Stimulated activated naive B cell treated with anti-CD40 and anti-IgM and Interleukin-4, amounts not matched to agents 10 μg/mL and 1 μg/mL and 100 μg/mL, for 72 hours (primary cell): Measurements from ENCODE around the gene CHD6.

Experiments
- ATAC-seq, 2 donors: fragments of 150-1000 bp; cut with Tn5 transposase; replicated peaks; 2 replicates each; pipeline ENCODE4 v1.10.0; 2021; ENCODE audit warnings: moderate library complexity in 1 of 2
- DNase-seq: peaks from one replicate; pipeline ENCODE4 v3.0.0; 2021
- H3K27ac Mint-ChIP-seq: one replicate; pipeline ENCODE4 v1.8.0; 2022; ENCODE audit warnings: mild to moderate bottlenecking, mixed read lengths
- H3K27me3 Mint-ChIP-seq, 2 donors: one replicate each; pipeline ENCODE4 v1.8.0; 2022; ENCODE audit warnings: mixed read lengths in 2 of 2
- H3K36me3 Mint-ChIP-seq, 2 donors: one replicate each; pipeline ENCODE4 v1.8.0; 2022; ENCODE audit warnings: mixed read lengths in 2 of 2, mild to moderate bottlenecking in 1 of 2
- H3K4me1 Mint-ChIP-seq, 2 donors: one replicate each; pipeline ENCODE4 v1.8.0; 2022; ENCODE audit warnings: mixed read lengths in 2 of 2, mild to moderate bottlenecking in 1 of 2
- H3K4me3 Mint-ChIP-seq, 2 donors: one replicate each; pipeline ENCODE4 v1.8.0; 2022; ENCODE audit warnings: mild to moderate bottlenecking in 2 of 2, mixed read lengths in 2 of 2, moderate library complexity in 1 of 2
- H3K9me3 Mint-ChIP-seq, 2 donors: one replicate each; pipeline ENCODE4 v1.8.0; 2022; ENCODE audit warnings: mixed read lengths in 2 of 2, mild to moderate bottlenecking in 1 of 2

Gene CHD6

GRCh38 chr20:41367393-41367695 lies 250.8 kb downstream of the CHD6 start:
- H3K36me3 Mint-ChIP-seq, result peaks cover 0 to 5% of the 10 kb centered on the region in 2 donors
- peak overlapping the region in 1 of 2 donors; percentile 8 for H3K4me3 Mint-ChIP-seq
- ATAC-seq (no peak), DNase-seq (no peak)
- peaks cover 4 to 6% of the 10 kb centered on the region in 2 donors for H3K9me3 Mint-ChIP-seq
- H3K27ac Mint-ChIP-seq, result no peak overlapping the region
- peaks cover 7 to 8% of the 10 kb centered on the region in 2 donors for H3K4me1 Mint-ChIP-seq
- peaks cover 51 to 53% of the 10 kb centered on the region in 2 donors for H3K27me3 Mint-ChIP-seq

DNA sequence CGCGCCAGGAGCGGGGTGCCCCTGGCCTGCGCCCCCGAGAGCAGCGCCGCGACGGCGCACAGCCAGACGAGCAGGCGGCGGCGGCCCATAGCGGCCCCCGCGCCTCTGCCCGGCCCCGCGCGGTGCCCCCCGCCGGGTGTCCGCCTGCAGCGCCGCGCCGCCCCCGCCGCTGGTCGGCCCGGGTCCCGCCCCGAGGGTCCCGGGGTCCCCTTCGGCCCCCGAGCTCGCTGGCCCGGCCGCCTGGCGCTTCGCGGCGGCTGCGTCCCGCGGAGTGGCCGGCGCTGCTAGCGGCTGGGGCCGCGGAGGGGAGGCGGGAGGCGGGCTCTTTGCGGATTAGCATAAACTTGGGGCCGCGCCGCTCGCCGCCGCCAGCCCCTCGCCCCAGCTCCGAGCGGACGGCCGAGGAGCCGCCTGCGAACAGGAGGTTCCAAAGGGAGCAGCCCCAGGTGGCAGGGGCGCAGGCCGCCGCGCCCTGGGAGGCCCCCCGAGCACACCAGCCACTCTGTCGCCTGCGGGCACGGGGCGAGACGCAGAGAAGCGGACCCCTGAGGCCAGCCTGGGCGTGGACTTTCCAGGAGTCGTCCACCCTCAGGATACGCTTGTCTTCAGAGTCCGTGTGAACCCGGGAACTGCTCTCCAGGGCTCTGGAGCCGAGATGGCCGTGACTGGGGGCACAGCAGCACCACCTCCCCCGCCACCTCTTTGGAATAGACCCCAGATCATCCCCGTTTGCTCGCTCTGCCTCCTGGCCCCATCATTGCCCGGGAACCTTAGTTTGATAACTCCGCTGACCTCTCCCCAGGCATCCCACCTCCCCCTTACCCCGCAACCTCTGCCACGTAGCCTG lies 251.4 kb downstream of the CHD6 start, which contains the start of gene EMILIN3:
TSS of gene EMILIN3 (minus strand) at position 273 of the 847 bp plus-strand sequence. CDS start at position 89, 184 bp downstream.
- no peak for ATAC-seq
- H3K4me1 Mint-ChIP-seq, result peaks cover 7 to 8% of the 10 kb centered on the region in 2 donors
- H3K4me3 Mint-ChIP-seq, result peak within 1 kb of the TSS in 1 of 2 donors; percentile 8
- no peak for DNase-seq
- peaks cover 0 to 5% of the 10 kb centered on the region in 2 donors for H3K36me3 Mint-ChIP-seq
- H3K27me3 Mint-ChIP-seq, result peaks cover 46 to 53% of the 10 kb centered on the region in 2 donors
- peaks cover 4 to 6% of the 10 kb centered on the region in 2 donors for H3K9me3 Mint-ChIP-seq
- H3K27ac Mint-ChIP-seq, result no peak within 1 kb of the TSS

DNA sequence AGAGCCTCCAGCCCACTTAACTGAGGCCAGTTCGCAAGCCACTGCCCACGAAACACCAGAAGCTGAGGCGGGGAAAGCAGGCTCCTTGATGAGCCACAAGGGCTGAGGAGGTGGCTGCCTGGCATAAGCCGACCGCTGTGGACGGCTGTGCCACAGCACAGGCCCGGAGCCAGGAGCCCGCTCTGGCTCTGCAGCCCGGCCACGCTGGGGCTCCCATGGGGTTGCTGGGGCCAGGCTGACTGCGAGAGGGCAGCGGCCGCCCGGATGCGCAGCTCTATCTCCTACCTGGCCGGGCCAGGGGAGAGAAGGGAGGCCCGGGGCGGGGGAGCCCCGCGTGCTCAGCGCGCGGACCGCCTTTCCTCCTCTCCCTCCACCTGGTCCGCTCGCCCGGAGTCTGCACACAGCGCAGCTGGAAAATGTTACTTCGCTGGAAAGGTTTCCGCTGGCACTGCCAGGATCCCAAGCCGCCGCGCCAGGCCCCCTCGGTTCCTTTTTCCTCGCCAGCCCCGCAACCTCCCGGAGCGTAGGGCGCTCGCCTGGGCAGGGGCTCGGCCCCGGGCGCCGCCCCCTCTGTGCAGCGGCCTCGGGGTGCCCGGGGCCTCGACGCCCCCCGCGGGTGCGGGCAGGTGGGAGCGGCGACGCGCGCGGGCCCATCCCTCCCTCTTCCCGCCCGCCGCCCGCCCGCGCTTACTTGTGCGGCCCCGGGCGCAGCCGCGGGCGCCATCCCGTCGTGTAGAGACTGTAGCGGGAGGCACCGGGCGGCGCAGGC lies 252.2 kb downstream of the CHD6 start:
- Mint-ChIP-seq H3K36me3 (peaks cover 0 to under 1% of the 10 kb centered on the region in 2 donors), H3K9me3 (peaks cover 0 to under 1% of the 10 kb centered on the region in 2 donors), H3K27ac (no peak overlapping the region), H3K4me1 (peaks cover 7 to 8% of the 10 kb centered on the region in 2 donors), H3K4me3 (no peak overlapping the region), H3K27me3 (peaks cover 42 to 49% of the 10 kb centered on the region in 2 donors)
- DNase-seq (no peak), ATAC-seq (no peak)

DNA sequence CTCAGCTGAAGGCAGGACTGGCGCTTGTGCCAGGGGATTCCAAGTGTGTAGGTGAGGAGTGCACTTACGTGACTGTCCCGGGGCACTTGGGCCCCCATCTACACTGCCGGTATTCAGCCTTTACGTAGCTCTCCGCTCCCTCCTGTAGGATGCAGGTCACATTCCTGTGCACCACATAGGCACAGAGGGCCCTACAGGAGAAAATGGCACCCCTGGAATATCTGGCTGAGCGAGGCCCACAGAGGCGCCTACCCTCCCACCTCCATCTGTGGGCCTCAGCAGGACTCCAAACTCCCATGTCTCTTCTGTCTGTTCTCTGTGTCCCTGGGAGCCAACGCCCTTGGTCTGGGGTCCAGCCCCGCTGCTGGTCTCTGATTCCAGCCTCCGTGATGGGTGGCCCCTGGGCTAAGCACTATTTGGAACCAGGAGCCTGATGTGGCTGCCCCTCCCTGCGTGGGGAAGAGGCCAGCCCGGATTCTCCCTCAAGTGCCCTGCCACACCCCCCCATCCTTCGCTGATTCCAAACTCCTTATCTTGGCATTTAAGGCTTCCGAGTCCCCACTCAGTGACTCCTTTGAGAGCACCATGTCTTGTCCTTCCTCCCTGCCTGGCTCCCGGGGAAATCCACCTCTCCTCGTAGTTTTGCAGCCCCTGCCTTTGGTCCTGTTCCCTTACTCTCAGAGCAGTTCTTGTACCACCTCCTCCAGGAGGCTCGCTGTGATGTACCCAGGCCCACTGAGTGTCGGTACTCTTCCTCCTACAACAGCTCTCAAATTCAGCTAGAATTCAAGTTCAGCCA lies 253.0 kb downstream of the CHD6 start:
- ATAC-seq (no peak), DNase-seq (no peak)
- H3K4me3 Mint-ChIP-seq, result no peak overlapping the region
- peaks cover 7 to 8% of the 10 kb centered on the region in 2 donors for H3K4me1 Mint-ChIP-seq
- H3K36me3 Mint-ChIP-seq, result no peaks in the 10 kb centered on the region
- no peaks in the 10 kb centered on the region for H3K9me3 Mint-ChIP-seq
- H3K27me3 Mint-ChIP-seq, result peaks cover 41 to 48% of the 10 kb centered on the region in 2 donors
- peak overlapping the region; percentile 39 for H3K27ac Mint-ChIP-seq

- Mint-ChIP-seq H3K4me3 (no peak overlapping the region), H3K4me1 (peaks cover 6 to 7% of the 10 kb centered on the region in 2 donors), H3K27me3 (peaks cover 39 to 45% of the 10 kb centered on the region in 2 donors), H3K27ac (peak overlapping the region; percentile 39), H3K9me3 (no peaks in the 10 kb centered on the region), H3K36me3 (no peaks in the 10 kb centered on the region)
- ATAC-seq (no peak), DNase-seq (no peak)
Measured at GRCh38 chr20:41364236-41364855, 253.8 kb downstream of the CHD6 start.

DNA sequence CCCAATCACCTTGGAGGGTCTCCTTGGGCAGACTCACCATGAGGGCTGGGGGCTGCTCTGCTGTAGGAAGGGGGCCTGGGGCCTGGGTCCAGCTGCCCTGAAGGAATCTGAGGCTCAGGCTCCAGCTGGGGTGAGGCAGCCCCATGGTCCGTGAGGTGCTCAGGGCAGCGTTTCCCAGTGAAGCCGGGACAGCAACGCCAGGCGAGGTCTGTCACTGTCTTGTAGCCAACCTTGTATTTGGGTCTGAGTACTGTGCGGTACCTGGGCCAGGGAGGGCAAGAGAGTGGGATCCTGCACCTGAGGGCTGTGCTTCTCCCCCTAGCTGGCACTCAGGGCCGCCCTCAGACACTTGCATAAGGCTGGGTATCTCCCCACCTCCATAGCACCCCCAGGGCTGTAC lies 254.6 kb downstream of the CHD6 start:
- Mint-ChIP-seq H3K4me1 (peaks cover 6 to 7% of the 10 kb centered on the region in 2 donors), H3K36me3 (no peaks in the 10 kb centered on the region), H3K27me3 (peaks cover 35 to 39% of the 10 kb centered on the region in 2 donors), H3K9me3 (no peaks in the 10 kb centered on the region), H3K4me3 (no peak overlapping the region), H3K27ac (no peak overlapping the region)
- no peak for ATAC-seq
- no peak for DNase-seq

- no peak for DNase-seq
- no peak overlapping the region for H3K27ac Mint-ChIP-seq
- no peaks in the 10 kb centered on the region for H3K36me3 Mint-ChIP-seq
- ATAC-seq, result no peak
- H3K4me3 Mint-ChIP-seq, result no peak overlapping the region
- peaks cover 28 to 34% of the 10 kb centered on the region in 2 donors for H3K27me3 Mint-ChIP-seq
- H3K4me1 Mint-ChIP-seq, result peaks cover 6 to 7% of the 10 kb centered on the region in 2 donors
- H3K9me3 Mint-ChIP-seq, result no peaks in the 10 kb centered on the region
Measured at GRCh38 chr20:41362748-41363140, 255.4 kb downstream of the CHD6 start.

- Mint-ChIP-seq H3K4me3 (no peak overlapping the region), H3K4me1 (peaks cover 1 to 3% of the 10 kb centered on the region in 2 donors), H3K27me3 (peaks cover 21 to 27% of the 10 kb centered on the region in 2 donors), H3K36me3 (no peaks in the 10 kb centered on the region), H3K27ac (no peak overlapping the region), H3K9me3 (no peaks in the 10 kb centered on the region)
- DNase-seq (no peak), ATAC-seq (no peak)
Measured at GRCh38 chr20:41361757-41362747, 256.1 kb downstream of the CHD6 start.

DNA sequence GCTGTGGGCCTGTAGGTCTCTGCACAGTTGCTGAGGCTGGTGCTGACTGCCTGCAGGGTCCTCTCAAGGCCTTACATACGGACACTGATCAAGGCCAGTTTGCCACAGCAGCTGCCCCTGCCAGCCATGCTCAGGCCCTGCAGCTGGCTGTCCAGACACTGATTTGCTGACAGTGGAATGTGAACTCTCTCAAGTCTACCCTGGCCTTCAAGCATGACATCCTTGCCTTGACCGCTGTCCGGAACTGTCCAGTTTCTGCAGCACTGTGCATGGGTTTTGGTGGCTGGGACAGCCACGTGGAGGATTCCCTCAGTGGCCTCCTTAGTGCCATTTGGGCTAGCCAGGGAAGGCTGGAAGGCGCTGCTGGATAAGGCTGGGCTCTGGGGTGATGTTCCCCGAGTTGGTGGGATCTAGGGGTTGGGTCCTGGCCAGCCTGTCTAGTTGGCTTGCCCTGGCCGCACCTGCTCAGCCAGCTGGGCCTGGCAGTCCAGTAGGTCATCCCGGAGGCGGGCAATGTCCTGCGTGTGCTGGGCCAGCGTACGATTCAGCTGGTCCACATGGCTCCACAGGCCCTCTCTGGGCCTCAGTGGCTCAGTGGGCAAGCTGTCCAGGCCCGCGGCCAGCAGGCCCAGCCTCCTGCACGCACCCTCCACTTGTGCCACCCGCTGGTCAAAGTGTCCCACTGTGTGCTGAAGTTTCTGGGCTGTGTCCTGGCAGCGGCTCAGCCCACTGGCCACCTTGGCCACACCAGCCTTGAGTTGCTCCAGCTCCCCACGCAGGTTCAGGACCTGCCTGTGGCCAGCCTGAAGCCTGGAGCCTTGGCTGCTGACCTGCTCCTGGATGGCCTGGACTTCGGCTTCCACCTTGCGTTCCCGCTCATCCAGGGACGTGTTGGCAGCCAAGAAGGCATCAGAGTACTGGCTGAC lies 257.1 kb downstream of the CHD6 start:
- Mint-ChIP-seq H3K4me3 (no peak overlapping the region), H3K9me3 (no peaks in the 10 kb centered on the region), H3K36me3 (no peaks in the 10 kb centered on the region), H3K27me3 (peaks cover 20 to 29% of the 10 kb centered on the region in 2 donors), H3K4me1 (peaks cover 0 to 2% of the 10 kb centered on the region in 2 donors), H3K27ac (no peak overlapping the region)
- no peak for ATAC-seq
- DNase-seq, result no peak

GRCh38 chr20:41359541-41360011 lies 258.6 kb downstream of the CHD6 start:
- Mint-ChIP-seq H3K4me1 (no peaks in the 10 kb centered on the region), H3K4me3 (no peak overlapping the region), H3K27me3 (peaks cover 9 to 18% of the 10 kb centered on the region in 2 donors), H3K27ac (no peak overlapping the region), H3K36me3 (no peaks in the 10 kb centered on the region), H3K9me3 (peaks cover 0 to 3% of the 10 kb centered on the region in 2 donors)
- DNase-seq (no peak), ATAC-seq (no peak)

DNA sequence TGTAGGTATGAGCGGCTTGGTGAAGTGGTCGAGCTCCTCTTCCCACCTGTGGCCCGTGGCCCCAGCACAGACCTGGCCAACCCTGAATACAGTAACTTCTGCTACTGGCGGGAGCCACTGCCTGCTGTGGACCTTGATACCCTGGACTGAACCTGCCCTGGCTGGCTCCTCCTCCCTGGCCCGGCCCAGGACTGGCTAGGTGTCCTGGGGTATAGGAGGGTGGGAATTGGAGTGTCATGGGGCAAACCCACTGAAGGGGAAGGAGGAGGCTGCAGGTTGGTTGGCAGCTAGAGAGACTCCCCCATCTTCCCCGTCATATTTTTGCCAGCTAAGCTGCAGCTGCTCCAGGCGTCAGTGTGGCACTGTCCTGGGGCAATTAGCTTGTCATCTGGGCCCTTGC lies 259.5 kb downstream of the CHD6 start:
- Mint-ChIP-seq H3K4me3 (no peak overlapping the region), H3K4me1 (no peaks in the 10 kb centered on the region), H3K36me3 (no peaks in the 10 kb centered on the region)

GRCh38 chr20:41358230-41358629 lies 259.9 kb downstream of the CHD6 start:
- Mint-ChIP-seq H3K4me1 (no peaks in the 10 kb centered on the region), H3K27me3 (peaks cover under 1 to 13% of the 10 kb centered on the region in 2 donors), H3K4me3 (no peak overlapping the region), H3K27ac (no peak overlapping the region), H3K36me3 (no peaks in the 10 kb centered on the region), H3K9me3 (peaks cover 0 to 3% of the 10 kb centered on the region in 2 donors)
- no peak for ATAC-seq
- DNase-seq, result no peak

More for the DNA sequence above, 259.5 kb downstream of the CHD6 start:
- ATAC-seq (no peak), DNase-seq (no peak)
- Mint-ChIP-seq H3K27me3 (peaks cover 5 to 13% of the 10 kb centered on the region in 2 donors), H3K27ac (no peak overlapping the region), H3K9me3 (peaks cover 0 to 3% of the 10 kb centered on the region in 2 donors)
